ENCODE measurements around the gene GAD1. TPM values are rescaled to one million over a fixed set of nuclear protein-coding genes. Genes with fewer than 3 reads are reported as not detected.

Gene GAD1
- total RNA-seq, 1 donor from 2014 or later = 0.34 TPM

GRCh38 chr2:170891893-170892292 lies 75.2 kb downstream of the GAD1 start:
- no peaks in the 10 kb centered on the region for H3K9me3 Mint-ChIP-seq
- H3K27me3 Mint-ChIP-seq (ENCODE audit: low read depth) = peaks cover 2% of the 10 kb centered on the region
- no peak overlapping the region for H3K4me3 Mint-ChIP-seq
- TF ChIP-seq, protein P1, sequence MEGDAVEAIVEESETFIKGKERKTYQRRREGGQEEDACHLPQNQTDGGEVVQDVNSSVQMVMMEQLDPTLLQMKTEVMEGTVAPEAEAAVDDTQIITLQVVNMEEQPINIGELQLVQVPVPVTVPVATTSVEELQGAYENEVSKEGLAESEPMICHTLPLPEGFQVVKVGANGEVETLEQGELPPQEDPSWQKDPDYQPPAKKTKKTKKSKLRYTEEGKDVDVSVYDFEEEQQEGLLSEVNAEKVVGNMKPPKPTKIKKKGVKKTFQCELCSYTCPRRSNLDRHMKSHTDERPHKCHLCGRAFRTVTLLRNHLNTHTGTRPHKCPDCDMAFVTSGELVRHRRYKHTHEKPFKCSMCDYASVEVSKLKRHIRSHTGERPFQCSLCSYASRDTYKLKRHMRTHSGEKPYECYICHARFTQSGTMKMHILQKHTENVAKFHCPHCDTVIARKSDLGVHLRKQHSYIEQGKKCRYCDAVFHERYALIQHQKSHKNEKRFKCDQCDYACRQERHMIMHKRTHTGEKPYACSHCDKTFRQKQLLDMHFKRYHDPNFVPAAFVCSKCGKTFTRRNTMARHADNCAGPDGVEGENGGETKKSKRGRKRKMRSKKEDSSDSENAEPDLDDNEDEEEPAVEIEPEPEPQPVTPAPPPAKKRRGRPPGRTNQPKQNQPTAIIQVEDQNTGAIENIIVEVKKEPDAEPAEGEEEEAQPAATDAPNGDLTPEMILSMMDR (IDR thresholded peaks at IDR 0.05; ENCODE audit: unreplicated experiment) = no peak
- H3K27ac Mint-ChIP-seq = no peak overlapping the region
- peaks cover 4% of the 10 kb centered on the region for H3K4me1 Mint-ChIP-seq
- DNase-seq (ENCODE audit: low spot score in 2 of 2, unreplicated experiment in 2 of 2) = no peak
- H3K36me3 Mint-ChIP-seq = no peaks in the 10 kb centered on the region

- peaks cover 4% of the 10 kb centered on the region for H3K4me1 Mint-ChIP-seq
- H3K9me3 Mint-ChIP-seq = no peaks in the 10 kb centered on the region
- no peak overlapping the region for H3K27ac Mint-ChIP-seq
- no peak for DNase-seq (ENCODE audit: low spot score in 2 of 2, unreplicated experiment in 2 of 2)
- no peaks in the 10 kb centered on the region for H3K36me3 Mint-ChIP-seq
- H3K4me3 Mint-ChIP-seq = no peak overlapping the region
- TF ChIP-seq, protein P1 (IDR thresholded peaks at IDR 0.05; ENCODE audit: unreplicated experiment) = no peak
- peaks cover 2% of the 10 kb centered on the region for H3K27me3 Mint-ChIP-seq (ENCODE audit: low read depth)
Measured at GRCh38 chr2:170892391-170892951, 75.8 kb downstream of the GAD1 start.

GRCh38 chr2:170895023-170895757 lies 78.5 kb downstream of the GAD1 start:
- TF ChIP-seq, protein P1 (IDR thresholded peaks at IDR 0.05; ENCODE audit: unreplicated experiment) = no peak
- H3K27me3 Mint-ChIP-seq (ENCODE audit: low read depth) = no peaks in the 10 kb centered on the region
- H3K36me3 Mint-ChIP-seq = no peaks in the 10 kb centered on the region
- no peak overlapping the region for H3K4me3 Mint-ChIP-seq
- H3K9me3 Mint-ChIP-seq = peaks cover 4% of the 10 kb centered on the region
- H3K27ac Mint-ChIP-seq = no peak overlapping the region
- no peak for DNase-seq (ENCODE audit: low spot score in 2 of 2, unreplicated experiment in 2 of 2)
- H3K4me1 Mint-ChIP-seq = peaks cover 4% of the 10 kb centered on the region

DNA sequence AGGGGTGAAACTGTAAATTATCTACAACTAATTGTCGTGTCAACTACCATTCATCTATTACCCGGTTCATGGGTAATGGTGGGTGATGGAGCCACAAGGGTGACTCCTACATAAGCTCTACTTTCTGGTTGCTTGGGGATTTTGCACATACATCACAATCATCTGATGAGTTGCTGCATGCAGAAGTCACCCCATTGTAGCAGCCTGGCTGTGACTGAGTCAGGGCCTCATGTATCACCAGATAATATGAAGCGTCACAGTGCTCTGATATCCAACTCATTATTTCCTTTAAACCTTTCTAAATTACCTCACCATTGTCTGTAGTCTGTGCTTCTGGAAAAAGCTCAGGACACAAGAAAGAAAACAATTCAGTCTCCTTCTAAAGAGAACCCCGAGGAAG lies 79.9 kb downstream of the GAD1 start:
- DNase-seq (ENCODE audit: low spot score in 2 of 2, unreplicated experiment in 2 of 2) = no peak
- no peaks in the 10 kb centered on the region for H3K27me3 Mint-ChIP-seq (ENCODE audit: low read depth)
- TF ChIP-seq, protein P1 (IDR thresholded peaks at IDR 0.05; ENCODE audit: unreplicated experiment) = no peak
- H3K9me3 Mint-ChIP-seq = peaks cover 4% of the 10 kb centered on the region
- H3K36me3 Mint-ChIP-seq = no peaks in the 10 kb centered on the region
- no peak overlapping the region for H3K4me3 Mint-ChIP-seq
- H3K4me1 Mint-ChIP-seq = peaks cover 4% of the 10 kb centered on the region
- no peak overlapping the region for H3K27ac Mint-ChIP-seq

GRCh38 chr2:170897108-170897507 lies 80.4 kb downstream of the GAD1 start:
- Mint-ChIP-seq H3K9me3 (peaks cover 4% of the 10 kb centered on the region), H3K27ac (no peak overlapping the region), H3K27me3 (ENCODE audit: low read depth) (no peaks in the 10 kb centered on the region), H3K36me3 (no peaks in the 10 kb centered on the region), H3K4me3 (no peak overlapping the region), H3K4me1 (peaks cover 4% of the 10 kb centered on the region)
- TF ChIP-seq, protein P1 (IDR thresholded peaks at IDR 0.05; ENCODE audit: unreplicated experiment) = no peak
- no peak for DNase-seq (ENCODE audit: low spot score in 2 of 2, unreplicated experiment in 2 of 2)

Measured in mesothelial cell of epicardium (in vitro differentiated cells).